Prostate gland (tissue), 2 donors: Measurements from ENCODE around the gene ATF5. TPM values are rescaled to one million over a fixed set of nuclear protein-coding genes. Genes with fewer than 3 reads are reported as not detected.

ENCODE experiments used
- DNase-seq: peaks from one replicate; pipeline ENCODE4 v3.0.0-alpha.2; 2019; ENCODE audit warnings: low spot score
- H3K27ac ChIP-seq, 2 donors: fragments of 200-600 bp; sonication (generic); 2 replicates each; pipeline ENCODE4 v1.5.1; 2017 to 2019
- H3K27me3 ChIP-seq: fragments of 200-600 bp; sonication (generic); replicated peaks from 2 replicates; pipeline ENCODE4 v1.5.1; 2019; ENCODE audit not compliant: insufficient read depth
- H3K36me3 ChIP-seq, 2 donors: fragments of 200-600 bp; sonication (generic); 1 replicate in 1 of 2; 2 replicates in 1 of 2; pipeline versions ENCODE4 v1.5.1 to v1.8.1; 2017 to 2019
- H3K4me1 ChIP-seq: fragments of 200-600 bp; sonication (generic); replicated peaks from 2 replicates; pipeline ENCODE4 v1.5.1; 2019
- H3K4me3 ChIP-seq, 2 donors: fragments of 200-600 bp; sonication (generic); 2 replicates each; pipeline ENCODE4 v1.5.1; 2017 to 2019
- H3K9me3 ChIP-seq: fragments of 200-600 bp; sonication (generic); 2 replicates; pipeline ENCODE4 v1.5.1; 2017
- POLR2A ChIP-seq: fragments of 450-650 bp; IDR thresholded peaks from one replicate; pipeline ENCODE4 v1.6.1; 2016; ENCODE audit warnings: antibody characterized with exemption, mild to moderate bottlenecking
- POLR2AphosphoS5 ChIP-seq: sonication (generic); formaldehyde crosslinking; IDR thresholded peaks from one replicate; pipeline ENCODE4 v1.6.1; 2017; ENCODE audit warnings: antibody characterized with exemption
- WGBS: methylation state at CpG from one replicate; pipeline ENCODE4 v1.1.5; 2018; 5-methylcytosine and 5-hydroxymethylcytosine counted together
- intact Hi-C: fragments of 100-400 bp; cut with DNase I; formaldehyde crosslinking; loops from one replicate; pipeline ENCODE4 v1.14.2; 2022
- total RNA-seq, 2 donors: library from RNA; depleted of rRNA; stranded (reverse); fragments of >200 nt; gene quantifications; one replicate each; pipeline ENCODE4 v1.1.0, GENCODE V29; 2016
- TF ChIP-seq, protein P1 (sequence below), 4 experiments: fragments of 200-600 bp in 2 of 4; fragments of 450-650 bp in 2 of 4; sonication (generic) in 2 of 4; IDR thresholded peaks; 1 replicate in 3 of 4; 2 replicates in 1 of 4; pipeline ENCODE4 v1.5.1; 2016 to 2019; ENCODE audit warnings: antibody characterized with exemption in 4 of 4, mild to moderate bottlenecking in 2 of 4, moderate library complexity in 2 of 4

The ATF5 gene
- total RNA-seq, 2 donors from 2014 or later = 14.0 to 16.4 TPM

DNA sequence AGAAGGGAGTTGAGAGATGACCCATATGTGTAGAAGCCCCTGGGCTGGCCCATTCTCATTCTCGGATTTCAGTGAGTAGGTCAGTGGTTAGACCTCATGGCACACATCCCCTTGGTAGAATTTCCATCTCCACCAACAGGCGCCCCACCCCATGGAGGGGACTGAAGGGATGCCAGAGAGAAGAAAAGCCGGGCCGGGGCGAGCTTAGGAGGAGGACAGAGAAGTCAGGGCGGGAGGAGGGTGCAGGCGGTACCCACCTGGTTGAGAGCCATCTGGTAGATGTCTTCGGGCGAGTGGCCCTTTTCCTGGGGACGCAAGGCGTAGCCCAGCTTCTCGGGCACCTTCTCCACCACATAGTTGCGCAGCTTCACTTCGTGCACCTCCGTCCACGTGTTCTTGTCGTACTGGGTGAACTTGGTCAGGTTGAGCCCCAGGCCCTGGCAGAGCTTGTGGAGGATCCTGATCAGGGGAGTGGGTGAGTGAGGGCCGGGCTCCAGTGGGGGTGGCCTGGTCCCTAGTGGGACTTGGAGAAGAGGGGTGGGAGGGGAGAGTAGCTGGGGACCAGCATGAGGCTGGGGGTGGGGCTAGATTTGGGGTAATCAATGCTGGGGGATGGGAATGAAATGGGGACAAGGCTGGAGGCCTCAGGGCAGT, 34.9 kb upstream of the ATF5 start:
- no peak for TF ChIP-seq POLR2AphosphoS5
- TF ChIP-seq, protein P1, sequence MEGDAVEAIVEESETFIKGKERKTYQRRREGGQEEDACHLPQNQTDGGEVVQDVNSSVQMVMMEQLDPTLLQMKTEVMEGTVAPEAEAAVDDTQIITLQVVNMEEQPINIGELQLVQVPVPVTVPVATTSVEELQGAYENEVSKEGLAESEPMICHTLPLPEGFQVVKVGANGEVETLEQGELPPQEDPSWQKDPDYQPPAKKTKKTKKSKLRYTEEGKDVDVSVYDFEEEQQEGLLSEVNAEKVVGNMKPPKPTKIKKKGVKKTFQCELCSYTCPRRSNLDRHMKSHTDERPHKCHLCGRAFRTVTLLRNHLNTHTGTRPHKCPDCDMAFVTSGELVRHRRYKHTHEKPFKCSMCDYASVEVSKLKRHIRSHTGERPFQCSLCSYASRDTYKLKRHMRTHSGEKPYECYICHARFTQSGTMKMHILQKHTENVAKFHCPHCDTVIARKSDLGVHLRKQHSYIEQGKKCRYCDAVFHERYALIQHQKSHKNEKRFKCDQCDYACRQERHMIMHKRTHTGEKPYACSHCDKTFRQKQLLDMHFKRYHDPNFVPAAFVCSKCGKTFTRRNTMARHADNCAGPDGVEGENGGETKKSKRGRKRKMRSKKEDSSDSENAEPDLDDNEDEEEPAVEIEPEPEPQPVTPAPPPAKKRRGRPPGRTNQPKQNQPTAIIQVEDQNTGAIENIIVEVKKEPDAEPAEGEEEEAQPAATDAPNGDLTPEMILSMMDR (IDR thresholded peaks at IDR 0.05) = no peak
- no peak for TF ChIP-seq POLR2A
- Histone ChIP-seq H3K4me3 (no peak overlapping the region), H3K27me3 (no peaks in the 10 kb centered on the region), H3K36me3 (no peaks in the 10 kb centered on the region), H3K4me1 (no peaks in the 10 kb centered on the region), H3K27ac (no peak overlapping the region), H3K9me3 (no peaks in the 10 kb centered on the region)
- 95% methylated on average over 18 of the region's 18 CpGs for WGBS
- intact Hi-C loops = no loop called here
- no peak for DNase-seq

DNA sequence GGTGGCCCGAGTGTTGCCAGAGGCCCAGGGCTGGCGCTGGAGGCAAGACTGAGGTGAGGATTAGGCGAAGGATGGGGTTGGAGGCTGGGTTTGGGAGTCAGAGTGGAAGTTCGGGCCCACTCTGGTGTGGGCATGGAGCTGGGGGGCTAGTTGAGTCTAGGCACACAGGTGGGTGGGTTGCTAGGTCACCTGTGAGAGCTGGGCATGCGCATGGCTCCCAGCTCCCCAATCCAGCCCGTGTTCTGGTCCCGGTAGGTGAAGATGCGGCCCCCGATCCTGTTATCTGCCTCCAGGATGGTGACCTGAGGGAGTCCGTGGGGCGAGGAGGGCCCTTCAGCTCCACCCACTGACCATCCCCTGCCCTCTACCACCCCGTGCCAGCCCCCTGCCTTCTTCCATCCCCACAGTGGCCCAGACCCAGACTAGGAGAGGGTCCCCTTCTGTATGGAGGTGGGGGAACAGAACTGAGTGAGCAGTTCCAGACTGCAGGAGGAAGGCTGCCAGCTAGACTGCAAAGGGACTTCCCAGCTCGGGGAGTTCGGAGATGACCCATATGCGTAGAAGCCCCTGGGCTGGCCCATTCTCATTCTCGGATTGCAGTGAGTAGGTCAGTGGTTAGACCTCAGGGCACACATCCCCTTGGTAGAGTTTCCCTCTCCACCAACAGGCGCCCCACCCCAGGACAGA, 34.0 kb upstream of the ATF5 start:
- no peak overlapping the region for H3K4me3 ChIP-seq
- DNase-seq = no peak
- no peak overlapping the region for H3K27ac ChIP-seq
- H3K4me1 ChIP-seq = no peaks in the 10 kb centered on the region
- TF ChIP-seq POLR2AphosphoS5 (no peak), POLR2A (no peak)
- TF ChIP-seq, protein P1 (IDR thresholded peaks at IDR 0.05) = no peak
- no peaks in the 10 kb centered on the region for H3K36me3 ChIP-seq
- intact Hi-C loops = no loop called here
- WGBS = 85% methylated on average over 17 of the region's 17 CpGs
- H3K27me3 ChIP-seq = no peaks in the 10 kb centered on the region
- H3K9me3 ChIP-seq = no peaks in the 10 kb centered on the region

DNA sequence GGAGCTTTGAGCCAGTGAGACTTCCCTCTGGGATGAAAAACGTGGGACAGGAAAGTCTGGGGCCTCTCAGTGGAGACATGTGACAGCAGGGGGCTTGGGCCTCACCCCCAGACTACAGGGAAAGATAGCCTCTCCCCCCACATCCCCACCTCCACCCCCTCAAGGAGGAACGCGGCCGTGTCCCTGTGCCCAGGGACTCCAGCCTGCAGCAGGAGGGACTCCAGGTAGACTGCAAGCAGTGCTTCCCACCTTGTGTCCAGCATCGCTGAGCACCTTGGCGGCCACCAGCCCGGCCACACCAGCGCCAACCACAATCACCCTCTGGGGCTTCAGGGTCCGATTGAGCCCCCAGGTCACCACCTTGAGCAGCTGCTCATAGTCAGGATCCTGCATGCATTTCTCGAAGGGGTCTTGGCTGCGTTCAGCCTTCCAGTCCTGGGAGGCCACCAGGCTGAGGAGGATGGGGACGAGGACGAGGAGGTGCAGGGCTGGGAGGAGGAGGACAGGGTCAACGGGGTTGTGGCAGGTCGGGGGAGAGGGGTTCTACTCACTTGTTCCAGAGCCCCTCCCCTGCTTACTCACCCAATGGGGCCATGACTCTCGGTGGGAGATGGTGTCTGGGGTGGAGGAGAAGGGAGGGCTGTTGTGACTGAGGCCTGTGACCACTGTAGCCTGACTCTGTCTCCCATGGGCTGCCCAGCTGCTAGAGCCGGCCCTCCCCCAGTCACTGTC, 33.3 kb upstream of the ATF5 start:
- Histone ChIP-seq H3K4me3 (no peak overlapping the region), H3K36me3 (no peaks in the 10 kb centered on the region), H3K27me3 (no peaks in the 10 kb centered on the region), H3K9me3 (no peaks in the 10 kb centered on the region), H3K4me1 (no peaks in the 10 kb centered on the region), H3K27ac (no peak overlapping the region)
- TF ChIP-seq, protein P1 (IDR thresholded peaks at IDR 0.05) = no peak
- TF ChIP-seq POLR2A (no peak), POLR2AphosphoS5 (no peak)
- intact Hi-C loops = no loop called here
- DNase-seq = no peak
- 71% methylated on average over 17 of the region's 17 CpGs for WGBS

DNA sequence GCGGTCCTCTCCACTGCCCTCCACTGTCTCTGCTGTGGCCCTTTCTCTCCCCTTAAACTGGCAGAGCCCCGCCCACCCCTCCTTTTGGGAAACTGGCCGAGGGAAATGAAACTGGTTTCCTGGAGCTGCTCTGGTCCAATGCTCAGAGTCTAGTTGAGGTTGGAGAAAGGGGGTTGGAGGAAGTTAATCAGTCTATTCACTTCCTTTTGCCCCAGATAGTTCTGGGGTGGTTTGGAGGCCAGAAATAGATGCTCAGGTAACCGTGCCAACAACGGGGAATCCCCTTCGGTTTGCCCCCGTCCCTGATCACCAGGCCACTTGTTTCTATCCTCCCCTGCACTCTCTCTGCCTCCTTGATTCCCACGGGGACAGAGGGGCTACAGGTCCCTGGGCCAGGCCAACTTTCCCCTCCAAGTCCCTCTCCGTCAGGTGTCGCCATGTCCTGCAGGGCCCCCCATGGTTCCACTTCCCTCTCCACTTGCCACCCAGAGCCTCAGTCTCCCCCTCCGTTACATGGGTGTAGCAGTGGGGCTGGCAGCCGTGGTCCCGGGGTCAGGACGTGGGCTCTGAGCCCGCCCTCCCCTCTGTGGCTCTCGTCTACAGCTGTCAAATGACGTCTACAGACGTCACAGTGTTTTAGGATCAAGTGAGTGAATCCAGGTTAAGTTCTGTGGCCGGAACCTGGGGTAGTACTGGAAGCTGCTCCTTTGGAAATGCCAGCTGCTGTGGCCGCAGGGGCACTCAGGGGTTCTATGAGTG, 32.0 kb upstream of the ATF5 start, which contains the start of gene IL4I1:
Gene IL4I1 (minus strand): TSS at position 25 of the 759 bp plus-strand sequence. CDS start 727 bp downstream, outside the sequence.
- TF ChIP-seq, protein P1 (IDR thresholded peaks at IDR 0.05) = no peak
- TF ChIP-seq POLR2A = no peak
- no peak for TF ChIP-seq POLR2AphosphoS5
- whole genome bisulfite sequencing = 35% methylated on average over 19 of the region's 20 CpGs
- no peaks in the 10 kb centered on the region for H3K9me3 ChIP-seq
- H3K4me3 ChIP-seq = no peak within 1 kb of the TSS
- no peak within 1 kb of the TSS for H3K27ac ChIP-seq
- no peak for DNase-seq
- intact Hi-C loops = no loop called here
- H3K4me1 ChIP-seq = no peaks in the 10 kb centered on the region
- no peaks in the 10 kb centered on the region for H3K27me3 ChIP-seq
- no peaks in the 10 kb centered on the region for H3K36me3 ChIP-seq
